GM12878 (cell line): ENCODE data around the gene SPATA20. TPM values are rescaled to one million over a fixed set of nuclear protein-coding genes. Genes with fewer than 3 reads are reported as not detected.

Experiments used
- ATAC-seq: fragments of 200-7000 bp; cut with Tn5 transposase; 3 replicates; pipeline ENCODE4 v1.9.1; 2020; ENCODE audit warnings: mild to moderate bottlenecking, moderate library complexity
- BruUV-seq: library from RNA; stranded (reverse); fragments of 400-500 nt; replicated peaks from 2 replicates; lab custom pipeline; 2021; lab: Mats Ljungman, UMichigan
- CTCF ChIA-PET: fragments of 300-600 bp; sonication (Branson Sonifier 250); formaldehyde crosslinking; extraction: SDS; loops from one replicate; lab custom pipeline; 2021; ENCODE audit warnings: inconsistent platforms; lab: Yijun Ruan, JAX
- POLR2A ChIA-PET: fragments of 350-600 bp; formaldehyde crosslinking; extraction: SDS; loops from one replicate; lab custom pipeline; 2021; ENCODE audit warnings: inconsistent platforms; lab: Charles Lee
- RAD21 ChIA-PET: fragments of 300-600 bp; sonication (Branson Sonifier 250); formaldehyde crosslinking; loops from one replicate; lab custom pipeline; 2023; ENCODE audit warnings: antibody characterized with exemption; ENCODE audit not compliant: unreplicated experiment; lab: Charles Lee
- SMC1A ChIA-PET: fragments of 300-600 bp; sonication (Branson Sonifier 250); formaldehyde crosslinking; loops from one replicate; lab custom pipeline; 2023; ENCODE audit not compliant: unreplicated experiment, uncharacterized antibody; lab: Charles Lee
- DNase-seq: peaks from one replicate; pipeline ENCODE4 v3.0.0-alpha.2; 2011; ENCODE audit warnings: low read depth, low spot score
- FAIRE-seq: peaks from 3 replicates; lab custom pipeline; 2011; peaks lifted over from hg19 to GRCh38; lab: Jason Lieb, UNC
- H2AFZ ChIP-seq: 2 replicates; pipeline ENCODE4 v1.6.0; 2011; ENCODE audit warnings: low read depth, low read length, control low read depth; ENCODE audit not compliant: control insufficient read depth
- H3K27ac ChIP-seq: 2 replicates; pipeline ENCODE4 v1.5.1; 2011; ENCODE audit warnings: control low read depth; ENCODE audit not compliant: control insufficient read depth, insufficient read depth
- H3K27me3 ChIP-seq, 2 experiments: replicated peaks in 1 of 2; 2 replicates each; pipeline versions ENCODE4 v1.6.0 to v1.6.1; 2011; ENCODE audit warnings: low read length in 1 of 2; ENCODE audit not compliant: control insufficient read depth in 2 of 2, insufficient read depth in 2 of 2
- H3K36me3 ChIP-seq, 2 experiments: 2 replicates each; pipeline ENCODE4 v1.5.1; 2011; ENCODE audit warnings: low read length in 1 of 2; ENCODE audit not compliant: control insufficient read depth in 2 of 2, insufficient read depth in 2 of 2
- H3K4me1 ChIP-seq: 2 replicates; pipeline ENCODE4 v1.6.1; 2011; ENCODE audit warnings: mild to moderate bottlenecking, low read length, moderate library complexity, mixed read lengths; ENCODE audit not compliant: control insufficient read depth, insufficient read depth
- H3K4me2 ChIP-seq: 2 replicates; pipeline ENCODE4 v1.6.0; 2011; ENCODE audit warnings: control low read depth; ENCODE audit not compliant: control insufficient read depth, insufficient read depth
- H3K4me3 ChIP-seq: fragments of 200-600 bp; sonication (generic); 2 replicates; pipeline ENCODE4 v1.5.1; 2016
- H3K79me2 ChIP-seq: 2 replicates; pipeline ENCODE4 v1.6.0; 2011; ENCODE audit warnings: low read length; ENCODE audit not compliant: control insufficient read depth, insufficient read depth
- H3K9ac ChIP-seq: 2 replicates; pipeline ENCODE4 v1.8.0; 2011; ENCODE audit warnings: low read length, control low read depth, mixed read lengths; ENCODE audit not compliant: control insufficient read depth, insufficient read depth
- H3K9me3 ChIP-seq: replicated peaks from 3 replicates; pipeline ENCODE4 v1.5.1; 2011; ENCODE audit warnings: mild to moderate bottlenecking, low read length; ENCODE audit not compliant: control insufficient read depth, insufficient read depth
- H4K20me1 ChIP-seq: 2 replicates; pipeline ENCODE4 v1.6.0; 2011; ENCODE audit not compliant: control insufficient read depth, insufficient read depth
- ASH2L ChIP-seq: fragments of 300-600, 200-600 bp; sonication (generic); IDR thresholded peaks from 2 replicates; pipeline ENCODE4 v1.6.1; 2017; ENCODE audit warnings: low read depth, mild to moderate bottlenecking, borderline replicate concordance
- BCLAF1 ChIP-seq: fragments of 450-650 bp; IDR thresholded peaks from 2 replicates; pipeline ENCODE4 v1.6.1; 2017; ENCODE audit warnings: antibody characterized with exemption, mild to moderate bottlenecking, moderate library complexity
- NR2F1 ChIP-seq: fragments of 450-650 bp; conservative IDR thresholded peaks from 2 replicates; pipeline ENCODE4 v1.6.1; 2017; ENCODE audit warnings: mild to moderate bottlenecking
- STAT1 ChIP-seq: fragments of 450-650 bp; conservative IDR thresholded peaks from 2 replicates; pipeline ENCODE4 v1.6.1; 2014; ENCODE audit warnings: antibody characterized with exemption, mild to moderate bottlenecking
- STAT3 ChIP-seq: IDR thresholded peaks from 2 replicates; pipeline ENCODE4 v1.6.1; 2011; ENCODE audit warnings: low read depth, low read length, improper control_type of control experiment
- SUZ12 ChIP-seq: fragments of 200-600 bp; sonication (generic); IDR thresholded peaks from one replicate; pipeline ENCODE4 v1.6.1; 2018; ENCODE audit warnings: antibody characterized with exemption, mild to moderate bottlenecking; ENCODE audit not compliant: unreplicated experiment
- WGBS: methylation state at CpG from one replicate; pipeline ENCODE4 v1.1.6; 2016; ENCODE audit warnings: low lambda C conversion rate; ENCODE audit not compliant: insufficient replicate concordance, insufficient coverage; ENCODE audit errors: missing lambda C conversion rate; 5-methylcytosine and 5-hydroxymethylcytosine counted together
- in situ Hi-C: fragments of 300-500 bp; cut with MboI; formaldehyde crosslinking; loops from 9 replicates; pipeline ENCODE4 v1.14.3; 2018; ENCODE audit warnings: mixed read lengths
- intact Hi-C: fragments of 100-400 bp; cut with micrococcal nuclease; formaldehyde crosslinking; loops from one replicate; pipeline ENCODE4 v1.14.2; 2022; ENCODE audit not compliant: unreplicated experiment
- polyA plus RNA-seq, 11 experiments: library from polyadenylated mRNA; depleted of rRNA in 4 of 11; unstranded in 6 of 11; stranded (reverse) in 5 of 11; fragments of >200 nt; fragmentation: Nextera tagmentation in 4 of 11; fragmentation: Illumina TruSeq in 1 of 11; extraction: Ambion mirVana in 4 of 11; extraction: Trizol in 1 of 11; gene quantifications; 1 replicate in 1 of 11; 2 replicates in 10 of 11; pipeline versions ENCODE4 v1.2.1 to v1.2.3, GENCODE V29; 2011 to 2016; ENCODE audit warnings: inconsistent platforms in 2 of 11, missing spikeins in 2 of 11, low read depth in 1 of 11
- total RNA-seq, 4 experiments: library from RNA; depleted of rRNA in 3 of 4; stranded (reverse); fragments of >200 nt in 3 of 4; fragmentation: Illumina TruSeq in 1 of 4; extraction: Trizol in 1 of 4; gene quantifications; 2 replicates each; pipeline versions ENCODE4 v1.2.1 to v1.2.3, GENCODE V29; 2013 to 2021
- TF ChIP-seq, protein P1 (sequence below): fragments of 450-650 bp; formaldehyde crosslinking; IDR thresholded peaks from 2 replicates; pipeline ENCODE4 v1.4.0; 2022; ENCODE audit warnings: mild to moderate bottlenecking, moderate library complexity

Gene SPATA20
- total and polyA plus RNA-seq, 10 of the 15 experiments (the other 5 are each of a cell fraction or from before 2014, with no cell fraction given): 2.1 to 69.8 (median 26.6) TPM

DNA sequence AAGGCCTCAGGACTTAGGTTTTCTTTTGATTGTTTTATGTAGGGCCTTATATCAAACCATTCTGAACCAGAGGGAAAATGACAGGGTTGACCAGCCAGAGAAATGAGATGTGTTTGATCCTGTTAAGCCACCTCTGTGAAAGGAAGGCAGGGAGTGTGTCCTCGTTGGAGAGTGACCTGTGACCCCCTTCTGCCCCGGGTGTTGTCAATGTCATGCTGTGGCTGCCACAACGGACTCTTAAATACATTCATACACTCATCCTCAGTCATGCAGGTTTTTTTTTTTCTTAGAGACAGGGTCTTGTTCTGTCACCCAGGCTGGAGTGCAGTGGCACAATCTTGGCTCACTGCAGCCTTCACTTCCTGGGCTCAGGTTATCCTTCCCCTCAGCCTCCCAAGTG, 32.6 kb upstream of the SPATA20 start:
- no peak for ATAC-seq
- RAD21 ChIA-PET: interaction anchor here (1.5 kb wide), 1 partner anchor 28 kb away, joined by 3 read pairs; no protein-coding TSS in a partner anchor
- no peak overlapping the region for H3K27ac ChIP-seq
- H3K9me3 ChIP-seq: no peaks in the 10 kb centered on the region
- CTCF ChIA-PET: no interaction called here
- no peak overlapping the region for H2AFZ ChIP-seq
- 68% methylated on average over 3 of the region's 3 CpGs for WGBS
- H4K20me1 ChIP-seq: no peaks in the 10 kb centered on the region
- no TSS peak for BruUV-seq
- H3K9ac ChIP-seq: no peak overlapping the region
- no peaks in the 10 kb centered on the region for H3K79me2 ChIP-seq
- SMC1A ChIA-PET: no interaction called here
- H3K4me1 ChIP-seq: peaks cover 17% of the 10 kb centered on the region
- FAIRE-seq: no peak
- no peaks in the 10 kb centered on the region for H3K36me3 ChIP-seq
- TF ChIP-seq STAT1 (no peak), ASH2L (no peak), NR2F1 (no peak)
- POLR2A ChIA-PET: no interaction called here
- no peak overlapping the region for H3K4me2 ChIP-seq
- in situ Hi-C loops (no loop called here), intact Hi-C loops (no loop called here)
- H3K4me3 ChIP-seq: no peak overlapping the region
- no peaks in the 10 kb centered on the region for H3K27me3 ChIP-seq
- DNase-seq: no peak

- ChIA-PET POLR2A (no interaction called here), CTCF (interaction anchor here (0.6 kb wide), 1 partner anchor 313 kb away, joined by 3 read pairs; no protein-coding TSS in a partner anchor), SMC1A (interaction anchor here (1.1 to 1.3 kb wide), 2 partner anchors 9 to 31 kb away, joined by 3 to 5 read pairs; partner anchors contain the start of gene SPATA20), RAD21 (interaction anchor here (0.8 to 1.5 kb wide), 2 partner anchors 16 to 27 kb away, joined by 3 read pairs; no protein-coding TSS in a partner anchor)
- H3K4me3 ChIP-seq: no peak overlapping the region
- no peak for FAIRE-seq
- in situ Hi-C loops: no loop called here
- WGBS: 90% methylated on average over 6 of the region's 6 CpGs
- H2AFZ ChIP-seq: no peak overlapping the region
- H4K20me1 ChIP-seq: no peaks in the 10 kb centered on the region
- no peaks in the 10 kb centered on the region for H3K79me2 ChIP-seq
- H3K9me3 ChIP-seq: no peaks in the 10 kb centered on the region
- H3K36me3 ChIP-seq: no peaks in the 10 kb centered on the region
- H3K4me1 ChIP-seq: peaks cover 10% of the 10 kb centered on the region
- intact Hi-C loops: no loop called here
- H3K4me2 ChIP-seq: no peak overlapping the region
- H3K27ac ChIP-seq: no peak overlapping the region
- H3K9ac ChIP-seq: no peak overlapping the region
- BruUV-seq: no TSS peak
- ATAC-seq: no peak
- H3K27me3 ChIP-seq: no peaks in the 10 kb centered on the region
- no peak for DNase-seq
- TF ChIP-seq STAT3: no peak
- TF ChIP-seq SUZ12: no peak
- TF ChIP-seq, protein P1, sequence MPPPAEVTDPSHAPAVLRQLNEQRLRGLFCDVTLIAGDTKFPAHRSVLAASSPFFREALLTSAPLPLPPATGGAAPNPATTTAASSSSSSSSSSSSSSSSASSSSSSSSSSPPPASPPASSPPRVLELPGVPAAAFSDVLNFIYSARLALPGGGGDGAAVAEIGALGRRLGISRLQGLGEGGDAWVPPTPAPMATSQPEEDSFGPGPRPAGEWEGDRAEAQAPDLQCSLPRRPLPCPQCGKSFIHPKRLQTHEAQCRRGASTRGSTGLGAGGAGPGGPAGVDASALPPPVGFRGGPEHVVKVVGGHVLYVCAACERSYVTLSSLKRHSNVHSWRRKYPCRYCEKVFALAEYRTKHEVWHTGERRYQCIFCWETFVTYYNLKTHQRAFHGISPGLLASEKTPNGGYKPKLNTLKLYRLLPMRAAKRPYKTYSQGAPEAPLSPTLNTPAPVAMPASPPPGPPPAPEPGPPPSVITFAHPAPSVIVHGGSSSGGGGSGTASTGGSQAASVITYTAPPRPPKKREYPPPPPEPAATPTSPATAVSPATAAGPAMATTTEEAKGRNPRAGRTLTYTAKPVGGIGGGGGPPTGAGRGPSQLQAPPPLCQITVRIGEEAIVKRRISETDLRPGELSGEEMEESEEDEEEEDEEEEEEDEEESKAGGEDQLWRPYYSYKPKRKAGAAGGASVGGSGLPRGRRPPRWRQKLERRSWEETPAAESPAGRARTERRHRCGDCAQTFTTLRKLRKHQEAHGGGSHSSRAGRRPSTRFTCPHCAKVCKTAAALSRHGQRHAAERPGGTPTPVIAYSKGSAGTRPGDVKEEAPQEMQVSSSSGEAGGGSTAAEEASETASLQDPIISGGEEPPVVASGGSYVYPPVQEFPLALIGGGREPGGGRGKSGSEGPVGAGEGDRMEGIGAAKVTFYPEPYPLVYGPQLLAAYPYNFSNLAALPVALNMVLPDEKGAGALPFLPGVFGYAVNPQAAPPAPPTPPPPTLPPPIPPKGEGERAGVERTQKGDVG (CRISPR knock-in tag): no peak
- no peak for TF ChIP-seq BCLAF1
These were observed 31.9 kb upstream of the SPATA20 start for GRCh38 chr17:50514936-50515702.
